Uterus (tissue), 4 donors: ENCODE results near the gene HHAT. TPM values are rescaled to one million over a fixed set of nuclear protein-coding genes. Genes with fewer than 3 reads are reported as not detected.

Source experiments
- DNase-seq, 2 donors: peaks; one replicate each; pipeline ENCODE4 v3.0.0-alpha.2; 2019 to 2020
- H3K27ac ChIP-seq, 2 donors: fragments of 200-600 bp; sonication (generic); 1 replicate in 1 of 2; 2 replicates in 1 of 2; pipeline ENCODE4 v1.5.1; 2016 to 2018
- H3K27me3 ChIP-seq, 2 donors: fragments of 200-600 bp; sonication (generic); one replicate each; pipeline ENCODE4 v1.5.1; 2018 to 2019; ENCODE audit warnings: control low read depth in 1 of 2
- H3K36me3 ChIP-seq, 2 donors: fragments of 200-600 bp; sonication (generic); one replicate each; pipeline ENCODE4 v1.5.1; 2019; ENCODE audit warnings: control low read depth in 1 of 2
- H3K4me1 ChIP-seq, 2 donors: fragments of 200-600 bp; sonication (generic); one replicate each; pipeline ENCODE4 v1.5.1; 2018 to 2019; ENCODE audit warnings: control low read depth in 1 of 2
- H3K4me3 ChIP-seq, 2 donors: fragments of 200-600 bp; sonication (generic); 1 replicate in 1 of 2; 2 replicates in 1 of 2; pipeline ENCODE4 v1.5.1; 2018 to 2019; ENCODE audit warnings: mild to moderate bottlenecking in 1 of 2
- H3K9me3 ChIP-seq, 2 donors: fragments of 200-600 bp; sonication (generic); one replicate each; pipeline ENCODE4 v1.5.1; 2019; ENCODE audit warnings: control low read depth in 1 of 2
- CTCF ChIP-seq, 4 experiments: fragments of 200-600 bp in 2 of 4; fragments of 450-650 bp in 2 of 4; sonication (generic) in 2 of 4; IDR thresholded peaks; one replicate each; pipeline ENCODE4 v1.5.1; 2016 to 2019; ENCODE audit warnings: antibody characterized with exemption in 4 of 4, mild to moderate bottlenecking in 2 of 4, moderate library complexity in 1 of 4
- POLR2A ChIP-seq, 2 donors: fragments of 450-650 bp; IDR thresholded peaks; one replicate each; pipeline ENCODE4 v1.6.1; 2016; ENCODE audit warnings: antibody characterized with exemption in 2 of 2, mild to moderate bottlenecking in 1 of 2, moderate library complexity in 1 of 2
- intact Hi-C: fragments of 100-400 bp; cut with DNase I; formaldehyde crosslinking; loops from one replicate; pipeline ENCODE4 v1.15.1; 2023; ENCODE audit warnings: low total_unique reads
- total RNA-seq, 4 donors: library from RNA; depleted of rRNA in 3 of 4; stranded (reverse); fragments of >200 nt in 3 of 4; gene quantifications; one replicate each; pipeline versions ENCODE4 v1.1.0 to v1.2.4, GENCODE V29; 2014 to 2023
- donor health status: DM: yes; HTN: yes; CAD: no.

HHAT gene
- total RNA-seq, 4 donors from 2014 or later: 0.88 to 10.9 (median 3.4) TPM

- TF ChIP-seq POLR2A (IDR thresholded peaks at IDR 0.05) (no peak), CTCF (IDR thresholded peaks at IDR 0.05) (no peak)
- Histone ChIP-seq H3K9me3 (no peaks in the 10 kb centered on the region), H3K36me3 (no peaks in the 10 kb centered on the region), H3K27ac (no peak overlapping the region), H3K27me3 (no peaks in the 10 kb centered on the region), H3K4me3 (no peak overlapping the region), H3K4me1 (no peaks in the 10 kb centered on the region)
- intact Hi-C loops: no loop called here
- DNase-seq: no peak
These were observed 178.0 kb downstream of the HHAT start for GRCh38 chr1:210506689-210507088.

GRCh38 chr1:210516092-210516656 is 187.5 kb downstream of the HHAT start:
- no peak overlapping the region for H3K4me3 ChIP-seq
- no peaks in the 10 kb centered on the region for H3K9me3 ChIP-seq
- no peak for DNase-seq
- H3K27ac ChIP-seq: no peak overlapping the region
- no peaks in the 10 kb centered on the region for H3K4me1 ChIP-seq
- no peak for TF ChIP-seq POLR2A (IDR thresholded peaks at IDR 0.05)
- TF ChIP-seq CTCF (IDR thresholded peaks at IDR 0.05): no peak
- no peaks in the 10 kb centered on the region for H3K36me3 ChIP-seq
- H3K27me3 ChIP-seq: no peaks in the 10 kb centered on the region
- intact Hi-C loops: no loop called here

GRCh38 chr1:210516697-210517459 is 188.2 kb downstream of the HHAT start:
- Histone ChIP-seq H3K27me3 (no peaks in the 10 kb centered on the region), H3K4me1 (no peaks in the 10 kb centered on the region), H3K9me3 (no peaks in the 10 kb centered on the region), H3K36me3 (no peaks in the 10 kb centered on the region), H3K27ac (no peak overlapping the region), H3K4me3 (no peak overlapping the region)
- intact Hi-C loops: no loop called here
- DNase-seq: no peak
- TF ChIP-seq POLR2A (IDR thresholded peaks at IDR 0.05) (no peak), CTCF (IDR thresholded peaks at IDR 0.05) (no peak)

- H3K4me3 ChIP-seq: no peak overlapping the region
- intact Hi-C loops: no loop called here
- no peak for TF ChIP-seq POLR2A (IDR thresholded peaks at IDR 0.05)
- H3K27ac ChIP-seq: no peak overlapping the region
- no peaks in the 10 kb centered on the region for H3K9me3 ChIP-seq
- H3K27me3 ChIP-seq: no peaks in the 10 kb centered on the region
- H3K36me3 ChIP-seq: no peaks in the 10 kb centered on the region
- no peak for DNase-seq
- no peaks in the 10 kb centered on the region for H3K4me1 ChIP-seq
These were observed 195.1 kb downstream of the HHAT start for GRCh38 chr1:210523830-210524229.

- no peaks in the 10 kb centered on the region for H3K9me3 ChIP-seq
- no peak overlapping the region for H3K27ac ChIP-seq
- no peaks in the 10 kb centered on the region for H3K27me3 ChIP-seq
- no peaks in the 10 kb centered on the region for H3K36me3 ChIP-seq
- intact Hi-C loops: no loop called here
- TF ChIP-seq POLR2A (IDR thresholded peaks at IDR 0.05) (no peak), CTCF (IDR thresholded peaks at IDR 0.05) (no peak)
- H3K4me3 ChIP-seq: no peak overlapping the region
- H3K4me1 ChIP-seq: no peaks in the 10 kb centered on the region
- DNase-seq: no peak
These were observed 197.2 kb downstream of the HHAT start for GRCh38 chr1:210525716-210526454.
